Mesenteric fat pad (tissue), 1 donor: ENCODE measurements around the gene DRG2. TPM values are rescaled to one million over a fixed set of nuclear protein-coding genes. Genes with fewer than 3 reads are reported as not detected.

Source experiments
- DNase-seq: peaks from one replicate; pipeline ENCODE4 v3.0.0-alpha.2; 2020; ENCODE audit warnings: low spot score
- total RNA-seq: library from RNA; stranded (reverse); fragmentation: NEBNext Ultra II Directional; extraction: Animal tissue kit (Norgen Biotek cat#: 25700); gene quantifications from one replicate; pipeline ENCODE4 v1.2.1, GENCODE V29; 2021
- donor health status: DM: yes; HTN: yes; CAD: no.

DRG2 gene
- total RNA-seq, 1 donor from 2014 or later = 36.3 TPM

GRCh38 chr17:18074566-18075272, 13.0 kb upstream of the DRG2 start:
- no peak for DNase-seq

DNA sequence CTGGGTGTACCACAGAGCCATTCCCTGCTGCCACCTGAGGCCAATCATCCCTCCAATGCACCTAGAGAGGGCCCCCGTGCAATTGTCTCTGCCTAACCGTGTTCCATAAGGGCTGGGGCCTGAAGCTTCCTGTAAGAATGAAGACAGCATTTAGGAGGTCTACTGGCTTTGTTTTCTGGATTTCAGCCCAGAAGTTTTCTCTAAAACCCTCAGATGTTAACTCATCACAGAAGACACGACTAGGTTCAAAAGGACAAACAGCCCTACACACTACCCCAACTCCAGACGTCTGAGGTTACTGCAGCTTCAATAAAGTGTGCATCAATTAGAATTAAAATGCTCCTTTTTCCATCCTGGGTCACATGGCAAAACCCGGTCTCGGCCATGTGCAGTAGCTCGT, 10.8 kb upstream of the DRG2 start:
- DNase-seq = no peak

DNA sequence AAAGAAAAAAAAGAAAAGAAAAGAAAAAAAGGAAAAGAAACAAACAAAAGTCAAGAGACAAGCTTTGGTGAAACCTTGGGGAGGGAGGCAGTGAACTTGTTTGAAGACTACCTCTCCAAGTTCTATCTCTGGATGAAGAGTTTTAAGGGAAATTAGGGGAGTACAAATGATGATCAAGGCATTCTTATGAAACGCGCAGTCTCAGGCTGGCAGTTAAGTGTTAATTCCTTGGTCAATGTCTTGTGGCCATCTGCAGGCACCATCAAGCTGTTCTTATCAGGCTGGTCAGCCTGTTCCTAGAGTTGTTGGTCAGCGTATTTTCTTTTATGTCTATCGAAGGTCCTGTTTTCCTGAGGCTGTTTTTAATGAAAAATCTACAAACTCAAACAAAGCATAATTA, 8.2 kb upstream of the DRG2 start:
- no peak for DNase-seq

GRCh38 chr17:18084256-18084655, 3.5 kb upstream of the DRG2 start:
- DNase-seq = no peak

GRCh38 chr17:18089613-18090012, 1.9 kb downstream of the DRG2 start:
- DNase-seq = no peak

DNA sequence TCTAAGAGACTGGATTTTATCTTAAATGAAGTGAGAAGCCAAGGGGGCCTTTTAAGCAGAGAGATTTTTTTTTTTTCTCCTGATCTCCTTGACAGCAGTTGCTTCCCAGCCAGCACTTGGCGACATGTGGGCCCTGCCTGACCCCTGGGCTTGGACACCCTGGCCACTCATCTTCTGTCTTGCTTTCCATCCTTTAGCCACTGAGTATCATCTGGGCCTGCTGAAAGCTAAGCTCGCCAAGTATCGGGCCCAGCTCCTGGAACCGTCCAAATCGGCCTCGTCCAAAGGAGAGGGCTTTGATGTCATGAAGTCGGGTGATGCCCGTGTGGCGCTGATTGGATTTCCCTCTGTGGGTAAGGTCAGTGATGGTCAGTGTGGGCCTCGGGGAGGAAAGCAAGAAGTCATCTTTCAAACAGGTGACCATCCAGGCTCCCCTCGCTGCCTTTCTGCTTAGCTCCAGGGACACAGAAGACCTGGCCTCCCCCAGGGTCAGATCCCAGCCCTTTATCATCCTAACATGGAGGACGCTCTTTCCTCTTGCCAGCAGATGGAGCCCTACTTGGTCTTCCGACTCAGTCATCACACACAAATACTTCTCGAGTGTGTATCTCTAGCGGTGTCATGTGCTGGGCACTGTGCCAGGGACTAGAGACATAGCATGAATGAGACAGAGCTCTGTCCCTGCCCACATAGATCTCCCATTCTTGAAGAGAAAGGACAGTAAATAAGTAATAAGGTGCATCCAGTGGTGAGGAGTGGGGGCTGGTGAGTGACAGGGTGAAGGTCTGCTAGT, 6.1 kb downstream of the DRG2 start:
- DNase-seq = no peak

DNA sequence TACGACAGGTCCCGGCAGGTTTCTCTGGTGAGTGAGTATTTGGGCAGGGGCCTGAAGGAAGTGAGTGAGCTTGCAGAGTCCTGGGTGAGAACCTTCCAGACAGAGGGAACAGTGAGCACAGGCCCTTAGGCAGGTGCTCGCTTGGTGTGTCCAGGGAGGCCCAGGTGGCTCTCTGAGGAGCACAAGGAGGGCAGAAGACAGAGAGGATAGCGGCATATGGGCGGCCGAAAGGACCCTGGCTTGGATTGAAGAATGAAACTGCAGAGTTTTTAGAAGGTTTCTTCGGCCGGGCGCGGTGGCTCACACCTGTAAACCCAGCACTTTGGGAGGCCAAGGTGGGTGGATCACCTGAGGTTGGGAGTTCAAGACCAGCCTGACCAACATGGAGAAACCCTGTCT, 6.7 kb downstream of the DRG2 start:
- DNase-seq = no peak

- DNase-seq = no peak
Measured at GRCh38 chr17:18099516-18099915, 11.8 kb downstream of the DRG2 start.

DNA sequence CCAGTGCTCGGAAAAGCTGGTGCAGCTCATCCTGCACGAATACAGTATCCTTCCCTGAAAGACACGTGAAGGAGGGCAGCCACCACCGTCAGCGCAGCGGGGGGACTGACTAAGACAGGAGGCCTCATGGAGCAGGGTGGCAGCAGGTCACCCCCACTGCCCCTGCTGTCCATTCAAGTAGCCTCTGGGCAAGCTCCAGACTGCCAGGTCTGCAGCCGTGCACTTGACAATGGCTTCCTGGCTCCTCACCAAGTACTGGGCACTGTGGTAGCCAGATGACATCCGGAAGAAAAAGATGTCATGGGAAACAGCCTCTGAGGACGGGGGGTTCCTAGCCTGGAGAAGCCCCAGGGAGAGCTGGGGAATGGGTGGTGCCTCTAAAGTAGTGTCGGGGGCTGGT, 12.9 kb downstream of the DRG2 start:
- DNase-seq = no peak

DNA sequence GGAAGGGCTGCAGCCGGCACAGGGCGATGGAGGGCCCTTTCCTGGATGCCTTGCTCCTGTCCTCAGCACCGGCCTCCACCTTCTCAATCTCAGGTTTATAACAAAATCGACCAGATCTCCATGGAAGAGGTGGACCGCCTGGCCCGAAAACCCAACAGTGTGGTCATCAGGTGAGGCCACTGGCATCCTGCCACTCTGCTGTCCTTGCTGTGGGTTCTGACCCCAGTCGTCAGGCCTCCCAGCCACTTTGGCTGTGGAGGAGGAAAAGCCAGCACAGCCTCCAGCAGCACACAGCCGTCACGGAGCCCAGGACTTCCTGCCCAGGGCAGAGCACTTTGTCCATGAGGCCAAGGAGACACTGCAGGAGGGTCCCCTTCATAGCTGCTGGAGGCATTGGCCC, 14.1 kb downstream of the DRG2 start:
- no peak for DNase-seq

GRCh38 chr17:18102640-18103039, 14.9 kb downstream of the DRG2 start:
- no peak for DNase-seq

DNA sequence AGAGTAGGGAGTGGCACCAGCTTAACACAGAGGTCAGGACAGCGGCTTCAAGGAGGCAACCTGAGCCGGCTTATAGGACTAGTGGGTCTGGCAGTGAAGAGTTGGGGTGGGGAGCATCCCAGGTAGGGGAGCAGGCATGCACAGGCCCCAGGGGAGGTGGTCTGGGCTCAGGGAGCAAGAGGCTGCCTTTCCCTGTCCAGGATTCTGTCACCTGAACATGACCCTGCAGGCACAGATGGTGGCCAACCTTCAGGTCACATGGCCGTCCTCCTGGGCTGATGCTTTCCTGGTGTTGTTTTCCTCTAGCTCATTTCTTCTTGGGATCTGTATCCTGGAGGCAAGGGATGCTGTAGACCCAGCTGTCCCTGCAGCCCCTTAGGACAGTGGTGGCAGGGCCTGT, 17.3 kb downstream of the DRG2 start:
- DNase-seq = no peak

- no peak for DNase-seq
Measured at GRCh38 chr17:18105595-18105994, 17.8 kb downstream of the DRG2 start.

DNA sequence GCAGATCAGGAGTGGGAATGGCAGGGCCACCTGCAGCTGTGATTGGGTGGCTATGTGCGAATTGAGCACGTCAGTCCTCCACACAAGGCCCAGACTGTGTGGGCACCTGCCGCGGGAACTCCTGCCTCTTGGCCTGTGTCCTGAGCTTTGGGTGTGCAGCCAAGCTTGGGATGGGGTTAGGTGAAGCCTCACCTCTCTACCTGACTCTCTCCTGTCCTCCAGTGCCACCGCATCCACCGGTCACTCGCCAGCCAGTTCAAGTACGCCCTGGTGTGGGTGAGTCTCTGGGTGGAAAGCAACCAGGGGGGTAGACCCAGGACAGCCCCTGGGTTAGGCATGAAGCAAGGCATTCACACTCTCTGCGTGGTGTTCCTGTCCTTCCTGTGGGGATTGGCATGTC, 18.5 kb downstream of the DRG2 start:
- no peak for DNase-seq

DNA sequence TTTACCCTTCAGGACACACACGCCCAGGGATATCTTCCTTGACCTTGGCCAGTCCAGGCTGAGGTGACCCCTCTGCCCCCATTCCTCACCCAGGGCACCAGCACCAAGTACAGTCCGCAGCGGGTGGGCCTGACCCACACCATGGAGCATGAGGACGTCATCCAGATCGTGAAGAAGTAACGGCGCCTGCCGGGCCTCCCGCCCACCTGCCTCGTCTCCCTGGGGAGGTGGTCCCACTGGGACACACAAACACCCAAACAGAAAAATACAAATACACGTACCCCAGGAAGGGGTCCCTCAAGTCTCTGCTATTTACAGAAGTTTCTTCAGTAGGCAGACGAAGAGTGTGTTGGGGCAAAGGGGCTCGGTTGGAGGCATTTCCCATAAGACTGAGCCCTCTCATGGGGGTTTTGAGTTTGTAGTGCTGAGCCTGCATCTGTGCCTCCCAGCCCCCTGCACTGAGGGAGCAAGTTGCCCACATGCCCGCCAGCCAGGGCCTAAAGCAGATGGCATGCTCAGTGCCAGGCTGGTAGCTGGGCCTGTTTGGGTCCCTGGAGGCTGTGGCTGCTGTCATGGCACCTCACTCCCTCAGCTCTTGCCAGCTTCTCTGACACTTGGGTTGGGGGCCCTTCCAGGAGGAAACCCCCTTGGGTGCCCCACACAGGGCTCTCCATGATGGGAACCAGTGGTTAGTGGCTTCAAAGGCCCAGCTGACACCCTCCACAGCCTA, 19.5 kb downstream of the DRG2 start:
- DNase-seq = no peak

DNA sequence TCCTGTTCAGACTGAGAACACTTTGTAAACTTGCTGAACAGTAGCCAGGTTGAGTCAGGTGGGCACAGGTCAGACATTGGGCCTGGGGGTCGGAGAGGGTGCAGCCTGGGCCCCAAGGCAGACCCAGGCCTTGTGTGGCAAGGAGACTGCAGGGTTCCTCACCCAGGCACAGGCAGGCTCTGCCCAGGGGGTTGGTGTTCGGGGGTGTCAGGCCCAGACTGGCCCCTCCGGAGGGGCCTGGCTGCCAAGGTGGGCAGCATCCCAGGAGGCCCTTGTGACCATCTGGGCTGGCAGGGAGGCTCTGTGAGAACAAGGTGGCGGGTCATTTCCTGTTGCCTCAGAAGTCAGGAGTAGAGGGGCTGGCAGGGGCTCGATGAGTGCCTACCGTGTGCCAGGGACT, 20.2 kb downstream of the DRG2 start:
- DNase-seq = no peak

DNA sequence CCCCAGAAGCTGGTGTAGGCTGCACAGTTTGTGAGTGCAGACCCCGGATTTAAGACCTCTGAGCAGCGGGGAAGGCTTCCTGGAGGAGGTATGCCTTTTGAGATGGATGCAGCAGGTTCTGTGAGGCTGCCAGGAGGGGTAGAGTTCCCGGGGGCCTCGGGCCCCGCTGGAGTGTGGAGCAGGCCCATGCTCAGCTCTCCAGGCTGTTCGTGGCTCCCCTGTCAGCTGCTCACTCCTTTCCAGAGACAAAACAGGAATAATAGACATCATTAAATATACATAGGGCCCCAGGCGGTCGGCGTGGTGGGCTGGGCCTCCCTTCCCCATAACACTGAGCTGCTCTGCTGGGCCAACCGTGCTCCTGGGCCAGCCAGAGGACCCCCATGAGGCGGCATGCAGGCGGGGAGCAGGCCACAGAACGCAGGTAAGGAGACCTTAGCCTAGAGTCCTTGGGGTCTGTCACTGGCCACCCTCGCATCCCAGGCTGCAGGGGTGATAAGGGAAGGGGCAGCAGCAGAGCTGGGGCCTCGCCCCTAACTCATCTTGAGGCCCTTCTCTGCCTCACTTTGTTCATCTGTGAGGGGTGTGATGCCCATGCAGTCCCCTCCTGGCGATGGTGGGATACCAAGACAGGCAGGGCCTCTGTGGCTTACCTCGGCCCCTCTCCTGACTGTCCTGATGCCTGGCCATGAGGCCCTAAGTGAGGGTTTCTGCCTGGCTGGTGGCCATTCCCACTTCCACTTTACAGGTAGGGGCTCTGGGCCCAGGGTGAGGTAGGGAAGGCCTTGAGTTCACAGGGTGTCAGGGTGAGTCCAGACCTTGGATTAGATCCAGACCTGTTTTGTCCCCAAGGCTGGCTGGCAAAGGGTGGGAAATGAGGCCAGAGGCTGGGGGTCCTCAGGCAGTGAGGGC, 20.9 kb downstream of the DRG2 start, which contains the start of gene MYO15A:
Gene MYO15A (plus strand): TSS at position 356 of the 912 bp plus-strand sequence. CDS start 10,045 bp downstream, outside the sequence.
- DNase-seq = no peak

DNA sequence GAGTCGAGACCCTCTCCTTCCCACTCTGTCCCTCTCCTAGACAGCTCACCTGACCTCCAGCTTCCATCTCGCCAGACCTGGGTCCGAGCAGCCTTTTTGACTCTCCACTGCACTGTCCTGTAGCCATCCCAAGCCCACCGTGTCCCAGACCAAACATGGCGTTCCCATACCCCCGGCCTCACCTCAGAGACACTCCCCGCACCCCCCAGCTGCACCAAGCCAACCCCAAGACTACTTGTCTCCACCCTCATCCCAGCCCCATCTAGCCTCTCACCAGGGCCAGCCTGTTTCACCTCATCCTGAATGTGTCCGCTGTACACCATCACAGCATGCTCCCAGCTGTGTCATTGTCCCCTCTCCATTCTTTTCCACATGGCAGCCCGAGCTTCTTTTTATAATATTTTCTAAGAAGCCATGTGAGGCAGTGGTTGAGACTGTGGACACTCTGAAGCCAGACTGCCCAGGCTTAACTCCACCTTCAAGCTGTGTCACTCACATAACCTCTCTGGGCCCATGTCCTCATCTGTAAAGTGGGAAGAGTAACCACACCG, 22.3 kb downstream of the DRG2 start:
- no peak for DNase-seq

- no peak for DNase-seq
Measured at GRCh38 chr17:18110636-18111145, 22.9 kb downstream of the DRG2 start.

- DNase-seq = no peak
Measured at GRCh38 chr17:18111330-18111971, 23.7 kb downstream of the DRG2 start.
